Fibroblast of gingiva (primary cell): ENCODE results near the gene MAD2L2.

Experiments used
- DNase-seq: peaks from one replicate; pipeline ENCODE4 v3.0.0-alpha.2; 2011; ENCODE audit warnings: low read depth

Gene MAD2L2

GRCh38 chr1:11629184-11630016 is 51.5 kb downstream of the MAD2L2 start:
- no peak for DNase-seq

DNA sequence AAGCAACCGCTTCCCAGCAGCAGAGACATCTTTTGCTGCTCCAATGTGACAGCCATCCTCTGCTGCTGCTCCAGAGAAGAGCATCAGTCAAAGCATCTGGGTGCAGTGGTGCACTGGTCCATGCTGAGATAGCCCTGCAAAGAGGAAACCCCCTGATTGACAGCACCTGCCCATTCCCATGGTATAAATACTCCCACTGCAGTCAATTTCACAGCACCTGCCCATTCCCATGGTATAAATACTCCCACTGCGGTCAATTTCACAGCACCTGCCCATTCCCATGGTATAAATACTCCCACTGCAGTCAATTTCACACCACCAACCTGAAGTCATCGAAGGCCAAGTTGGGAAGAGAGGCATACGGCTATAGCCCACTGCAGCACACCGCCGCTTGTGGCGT is 52.2 kb downstream of the MAD2L2 start:
- DNase-seq = no peak

DNA sequence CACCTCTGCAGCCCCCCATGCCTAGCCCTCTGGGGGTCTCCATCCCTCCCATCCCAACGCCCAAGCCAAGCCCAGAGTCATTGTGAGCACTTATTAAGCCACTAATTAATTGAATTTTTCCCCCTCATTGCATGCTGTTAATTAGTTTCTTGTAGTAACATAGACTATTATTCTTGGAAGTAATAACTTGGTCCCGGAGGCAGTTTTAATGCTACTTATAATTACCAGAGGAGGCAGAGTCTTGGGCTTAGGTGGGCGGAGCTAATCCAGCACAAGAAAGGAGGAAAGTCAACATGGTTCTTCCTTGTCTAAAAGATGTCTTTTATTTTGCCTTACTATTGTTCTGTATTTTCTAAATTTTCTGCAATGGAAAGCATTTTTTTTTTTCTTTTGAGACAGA is 54.4 kb downstream of the MAD2L2 start:
- DNase-seq = no peak
